Measurements from ENCODE around the gene ATOH8.

Gene ATOH8

DNA sequence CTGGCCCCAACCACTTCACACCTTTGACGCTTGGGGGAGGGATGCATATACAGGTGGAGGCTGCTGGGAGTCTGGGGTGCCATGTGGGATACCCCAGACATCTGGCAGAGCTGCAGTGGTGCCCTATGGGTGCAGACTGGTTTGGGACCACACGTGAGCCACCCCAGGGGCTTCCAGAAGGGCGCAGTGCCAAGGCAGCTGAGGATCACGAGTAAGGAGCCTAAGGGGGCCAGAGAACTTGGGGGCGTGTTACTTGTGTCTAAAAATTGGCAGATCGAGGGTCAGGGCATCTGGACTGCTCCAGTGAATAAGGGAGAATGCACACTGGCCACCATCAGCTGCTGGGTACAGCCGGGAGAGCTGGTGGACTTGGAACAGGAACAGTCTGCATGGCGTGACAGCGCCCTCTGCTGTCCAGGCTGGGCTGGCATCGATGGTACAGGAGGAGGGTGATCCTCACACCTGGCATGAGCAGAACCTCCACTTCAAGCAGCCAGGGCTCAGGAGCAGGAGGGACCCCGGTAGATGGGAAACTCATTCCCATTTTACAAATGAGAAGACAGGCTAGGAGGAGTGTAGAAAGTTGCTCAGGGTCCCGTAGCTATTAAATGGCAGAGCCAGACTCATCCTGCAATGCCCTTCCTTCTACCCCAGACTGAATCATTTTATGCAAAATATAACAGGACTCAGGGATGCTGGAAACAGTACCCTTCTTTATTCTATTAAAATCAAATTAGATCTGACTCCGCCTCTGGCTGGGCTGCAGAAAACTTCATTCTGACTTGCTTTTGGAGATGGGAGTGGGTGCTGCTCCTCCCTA, 60.4 kb downstream of the ATOH8 start:
- TF ChIP-seq, protein P1, sequence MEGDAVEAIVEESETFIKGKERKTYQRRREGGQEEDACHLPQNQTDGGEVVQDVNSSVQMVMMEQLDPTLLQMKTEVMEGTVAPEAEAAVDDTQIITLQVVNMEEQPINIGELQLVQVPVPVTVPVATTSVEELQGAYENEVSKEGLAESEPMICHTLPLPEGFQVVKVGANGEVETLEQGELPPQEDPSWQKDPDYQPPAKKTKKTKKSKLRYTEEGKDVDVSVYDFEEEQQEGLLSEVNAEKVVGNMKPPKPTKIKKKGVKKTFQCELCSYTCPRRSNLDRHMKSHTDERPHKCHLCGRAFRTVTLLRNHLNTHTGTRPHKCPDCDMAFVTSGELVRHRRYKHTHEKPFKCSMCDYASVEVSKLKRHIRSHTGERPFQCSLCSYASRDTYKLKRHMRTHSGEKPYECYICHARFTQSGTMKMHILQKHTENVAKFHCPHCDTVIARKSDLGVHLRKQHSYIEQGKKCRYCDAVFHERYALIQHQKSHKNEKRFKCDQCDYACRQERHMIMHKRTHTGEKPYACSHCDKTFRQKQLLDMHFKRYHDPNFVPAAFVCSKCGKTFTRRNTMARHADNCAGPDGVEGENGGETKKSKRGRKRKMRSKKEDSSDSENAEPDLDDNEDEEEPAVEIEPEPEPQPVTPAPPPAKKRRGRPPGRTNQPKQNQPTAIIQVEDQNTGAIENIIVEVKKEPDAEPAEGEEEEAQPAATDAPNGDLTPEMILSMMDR (IDR thresholded peaks at IDR 0.05; ENCODE audit: insufficient read depth, low read depth, low read length, missing control alignments), result peak; percentile 96
- peak; percentile 85 for DNase-seq (ENCODE audit: low read depth)
- H3K4me3 ChIP-seq (ENCODE audit: low read depth, low read length), result no peak overlapping the region

DNA sequence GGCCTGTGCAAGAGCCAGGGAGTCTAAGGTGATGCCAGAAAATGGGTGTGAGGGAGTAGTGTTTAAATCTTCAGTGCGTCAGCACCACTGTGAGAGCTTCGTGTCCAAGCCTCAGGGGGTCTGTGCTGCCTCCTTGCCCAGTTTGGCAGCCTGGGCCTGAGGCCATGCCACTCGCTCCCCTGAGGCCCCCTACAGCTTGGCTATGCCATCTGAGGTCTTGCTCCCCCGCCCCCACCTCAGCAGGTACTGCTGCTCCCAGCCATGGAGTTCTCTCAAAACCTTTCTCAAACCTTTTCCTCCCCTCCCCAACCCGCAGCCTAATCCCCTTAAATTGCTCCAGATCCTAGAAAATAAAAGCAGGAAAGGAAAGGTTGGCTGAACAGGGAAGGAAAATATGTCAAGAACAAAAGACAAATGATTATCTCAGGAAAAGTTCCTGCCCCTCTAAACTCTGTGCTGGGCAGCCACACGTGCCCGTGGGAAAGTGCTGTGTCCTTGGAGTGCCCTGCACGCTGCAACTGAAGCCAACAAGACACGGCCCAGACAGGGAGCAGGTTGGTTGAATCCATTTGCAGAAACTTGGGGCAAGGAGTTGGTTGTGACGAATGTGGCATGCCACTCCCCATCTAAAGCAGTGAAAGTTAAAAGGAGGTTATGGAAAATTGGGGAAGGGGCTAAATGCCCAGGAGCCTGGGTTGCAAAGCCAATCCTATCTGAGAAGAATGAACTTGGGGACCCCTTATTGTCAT, 61.2 kb downstream of the ATOH8 start:
- H3K4me3 ChIP-seq (ENCODE audit: low read depth, low read length), result no peak overlapping the region
- TF ChIP-seq, protein P1 (IDR thresholded peaks at IDR 0.05; ENCODE audit: insufficient read depth, low read depth, low read length, missing control alignments), result no peak
- DNase-seq (ENCODE audit: low read depth), result no peak

DNA sequence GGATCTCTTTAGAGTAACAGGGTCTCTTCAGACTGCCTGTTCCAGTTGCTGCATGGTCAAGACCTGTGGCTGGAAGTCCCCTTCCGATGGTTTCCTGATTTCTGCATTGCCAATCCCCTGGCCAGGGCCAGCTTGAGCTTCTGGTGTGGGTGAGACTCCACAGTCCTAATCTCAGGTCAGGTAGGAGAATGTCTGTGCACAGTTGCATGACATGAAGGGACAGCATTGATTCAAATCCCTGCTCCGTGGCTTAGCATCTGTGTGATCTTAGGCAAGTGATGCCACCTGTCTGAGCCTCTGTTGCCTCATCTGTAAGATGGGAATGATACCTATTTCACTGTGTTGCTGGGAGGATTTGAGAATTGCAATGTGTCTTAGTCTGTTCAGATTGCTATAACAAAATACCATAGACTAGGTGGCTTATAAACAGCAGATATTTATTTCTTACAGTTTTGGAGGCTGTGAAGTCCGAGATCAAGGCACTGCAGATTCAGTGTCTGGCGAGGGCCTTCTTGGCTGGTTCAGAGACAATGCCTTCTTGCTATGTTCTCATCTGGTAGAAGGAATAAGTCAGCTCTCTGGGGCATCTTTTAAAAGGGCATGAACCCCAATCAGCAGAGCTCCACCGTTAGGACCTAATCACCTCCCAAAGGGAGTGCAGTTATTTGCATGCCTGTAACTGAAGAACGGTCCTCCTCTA, 66.2 kb downstream of the ATOH8 start:
- DNase-seq (ENCODE audit: low read depth), result no peak
- no peak overlapping the region for H3K4me3 ChIP-seq (ENCODE audit: low read depth, low read length)
- TF ChIP-seq, protein P1 (IDR thresholded peaks at IDR 0.05; ENCODE audit: insufficient read depth, low read depth, low read length, missing control alignments), result no peak

DNA sequence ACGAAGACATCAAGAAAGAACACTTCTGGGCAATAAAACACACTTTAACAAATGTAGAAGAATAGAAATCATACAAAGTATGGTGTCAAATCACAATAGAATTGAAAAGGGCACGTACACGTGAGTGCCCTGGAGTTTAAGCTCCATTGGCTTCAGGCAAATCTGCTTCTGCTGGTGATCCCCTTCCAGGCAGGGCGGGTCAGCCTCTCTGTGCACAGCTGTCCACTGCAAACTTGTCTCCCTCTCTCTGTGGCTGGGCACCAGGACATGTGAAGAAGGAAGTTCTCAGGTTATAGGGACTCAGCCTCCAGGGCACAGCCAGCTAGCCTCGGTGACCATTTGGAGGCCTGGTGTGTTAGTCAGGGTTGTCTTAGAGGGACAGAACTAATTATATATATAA, 69.0 kb downstream of the ATOH8 start:
- no peak for DNase-seq (ENCODE audit: low read depth)
- TF ChIP-seq, protein P1 (IDR thresholded peaks at IDR 0.05; ENCODE audit: insufficient read depth, low read depth, low read length, missing control alignments), result no peak
- no peak overlapping the region for H3K4me3 ChIP-seq (ENCODE audit: low read depth, low read length)

DNA sequence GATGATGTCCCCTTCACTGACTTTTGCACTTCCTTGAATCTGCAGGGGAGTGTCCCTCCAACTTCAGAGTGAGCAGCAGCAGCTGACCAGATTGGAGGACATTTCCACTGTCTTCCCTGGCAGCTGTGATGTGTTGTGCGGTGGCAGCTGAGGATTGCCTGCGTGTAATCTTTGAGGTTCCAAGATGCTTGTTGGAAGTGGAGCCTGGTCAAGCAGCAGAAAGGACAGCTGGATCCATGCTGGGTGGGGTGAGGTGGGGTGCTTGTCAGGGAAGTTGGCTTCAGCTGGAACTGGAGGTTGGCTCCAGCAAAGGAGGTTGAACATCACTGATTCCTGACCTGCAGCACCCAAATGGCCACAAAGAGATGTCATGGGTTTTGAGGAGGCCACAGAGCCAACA, 70.2 kb downstream of the ATOH8 start:
- no peak for DNase-seq (ENCODE audit: low read depth)
- no peak overlapping the region for H3K4me3 ChIP-seq (ENCODE audit: low read depth, low read length)
- TF ChIP-seq, protein P1 (IDR thresholded peaks at IDR 0.05; ENCODE audit: insufficient read depth, low read depth, low read length, missing control alignments), result no peak

DNA sequence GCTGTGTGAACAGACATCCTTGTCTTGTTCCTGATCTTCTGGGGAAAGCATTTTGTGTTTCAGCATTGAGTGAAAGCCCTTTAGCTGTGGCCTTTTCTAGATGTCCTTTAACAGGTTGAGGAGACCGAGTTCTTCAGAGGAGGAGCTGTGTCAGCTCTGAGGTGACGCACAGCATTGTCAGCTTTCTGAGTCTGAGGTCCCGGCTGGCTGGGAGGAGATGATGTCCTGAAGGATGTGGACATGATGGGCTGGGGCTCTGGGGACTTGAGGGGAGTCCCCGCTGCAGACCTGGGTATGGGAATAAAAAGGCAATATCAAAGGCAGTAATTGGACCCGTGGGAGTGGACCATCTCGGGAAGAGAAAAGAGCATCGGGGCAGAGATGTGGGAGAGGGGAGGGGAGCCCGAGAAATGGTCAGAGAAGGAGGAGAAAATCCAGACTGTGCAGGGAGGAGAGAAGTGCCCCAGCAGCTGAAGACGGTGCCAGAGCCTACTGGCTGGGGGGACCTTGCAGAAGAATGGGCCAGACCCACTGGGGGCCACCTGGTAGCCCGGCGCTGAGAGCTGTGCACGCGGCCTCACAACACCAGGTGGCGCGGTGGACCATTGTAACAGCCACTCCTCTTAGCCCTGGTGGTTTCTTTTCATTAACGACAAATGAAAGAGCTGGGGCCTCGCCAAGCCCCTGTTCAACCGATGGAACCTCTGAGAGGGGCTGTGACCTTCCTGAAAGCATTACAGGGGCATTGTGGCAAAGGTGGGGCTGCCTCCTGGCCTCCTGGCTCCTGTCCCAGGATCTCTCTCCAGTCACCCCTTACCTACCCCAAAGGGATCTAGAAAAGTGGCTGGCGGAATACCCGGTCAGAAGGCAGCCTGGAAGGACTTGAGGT, 73.4 kb downstream of the ATOH8 start:
- DNase-seq (ENCODE audit: low read depth), result peak; percentile 74
- TF ChIP-seq, protein P1 (IDR thresholded peaks at IDR 0.05; ENCODE audit: insufficient read depth, low read depth, low read length, missing control alignments), result peak; percentile 87
- H3K4me3 ChIP-seq (ENCODE audit: low read depth, low read length), result no peak overlapping the region
